CD4-positive, CD25-positive, alpha-beta regulatory T cell (primary cell): ENCODE results near the gene RYR3. TPM values are rescaled to one million over a fixed set of nuclear protein-coding genes. Genes with fewer than 3 reads are reported as not detected.

ENCODE experiments used
- ATAC-seq, 2 donors: fragments of 150-1000 bp; cut with Tn5 transposase; one replicate each; pipeline ENCODE4 v1.10.0; 2021; ENCODE audit warnings: low read depth in 2 of 2, moderate number of reproducible peaks in 2 of 2, moderate library complexity in 1 of 2
- DNase-seq, 3 donors: peaks; one replicate each; pipeline versions ENCODE4 v3.0.0 to v3.0.0-alpha.2; 2012 to 2022; ENCODE audit warnings: mixed read lengths in 1 of 3
- H3K27ac ChIP-seq: one replicate; pipeline ENCODE4 v1.7.0; 2013; ENCODE audit warnings: mild to moderate bottlenecking, low read length; ENCODE audit not compliant: insufficient read depth, poor library complexity, severe bottlenecking
- H3K27me3 ChIP-seq: one replicate; pipeline ENCODE4 v1.7.0; 2013; ENCODE audit warnings: low read length; ENCODE audit not compliant: control insufficient read depth, insufficient read depth
- H3K36me3 ChIP-seq: one replicate; pipeline ENCODE4 v1.7.0; 2013; ENCODE audit warnings: mild to moderate bottlenecking, low read length, moderate library complexity; ENCODE audit not compliant: control insufficient read depth, insufficient read depth
- H3K4me1 ChIP-seq: 2 replicates; pipeline ENCODE4 v1.7.0; 2013; ENCODE audit warnings: mild to moderate bottlenecking, low read length; ENCODE audit not compliant: insufficient read depth, control insufficient read depth, poor library complexity, severe bottlenecking
- H3K4me3 ChIP-seq: one replicate; pipeline ENCODE4 v1.7.0; 2013; ENCODE audit warnings: low read depth, mild to moderate bottlenecking, low read length, moderate library complexity
- H3K9me3 ChIP-seq, 2 experiments: 1 replicate in 1 of 2; 2 replicates in 1 of 2; pipeline ENCODE4 v1.7.0; 2013; ENCODE audit warnings: low read length in 2 of 2, mild to moderate bottlenecking in 1 of 2, moderate library complexity in 1 of 2; ENCODE audit not compliant: control insufficient read depth in 2 of 2
- H3K27ac Mint-ChIP-seq, 3 donors: one replicate each; pipeline ENCODE4 v1.8.0; 2020 to 2022; ENCODE audit warnings: mild to moderate bottlenecking in 3 of 3, mixed read lengths in 3 of 3, moderate library complexity in 2 of 3
- H3K27me3 Mint-ChIP-seq: one replicate; pipeline ENCODE4 v1.8.0; 2022; ENCODE audit warnings: mild to moderate bottlenecking, mixed read lengths
- H3K36me3 Mint-ChIP-seq: one replicate; pipeline ENCODE4 v1.8.0; 2020; ENCODE audit warnings: mixed read lengths
- H3K4me1 Mint-ChIP-seq, 4 donors: one replicate each; pipeline ENCODE4 v1.8.0; 2020 to 2022; ENCODE audit warnings: mixed read lengths in 4 of 4, mild to moderate bottlenecking in 1 of 4
- H3K4me3 Mint-ChIP-seq, 4 donors: one replicate each; pipeline ENCODE4 v1.8.0; 2020 to 2022; ENCODE audit warnings: mild to moderate bottlenecking in 4 of 4, mixed read lengths in 4 of 4, moderate library complexity in 3 of 4
- H3K9me3 Mint-ChIP-seq, 7 donors: one replicate each; pipeline ENCODE4 v1.8.0; 2020 to 2022; ENCODE audit warnings: mixed read lengths in 7 of 7, mild to moderate bottlenecking in 3 of 7, moderate library complexity in 2 of 7
- polyA plus RNA-seq, 4 donors: library from polyadenylated mRNA; unstranded; fragments of 300-500 nt; fragmentation: Illumina TruSeq; gene quantifications; one replicate each; pipeline ENCODE4 v1.2.3, GENCODE V29; 2021
- total RNA-seq: library from RNA; stranded (reverse); gene quantifications from one replicate; pipeline ENCODE4 v1.2.3, GENCODE V29; 2022

RYR3 gene
- total and polyA plus RNA-seq, 5 donors from 2014 or later = 0.05 to 0.19 (median 0.09) TPM; not detected in 1

DNA sequence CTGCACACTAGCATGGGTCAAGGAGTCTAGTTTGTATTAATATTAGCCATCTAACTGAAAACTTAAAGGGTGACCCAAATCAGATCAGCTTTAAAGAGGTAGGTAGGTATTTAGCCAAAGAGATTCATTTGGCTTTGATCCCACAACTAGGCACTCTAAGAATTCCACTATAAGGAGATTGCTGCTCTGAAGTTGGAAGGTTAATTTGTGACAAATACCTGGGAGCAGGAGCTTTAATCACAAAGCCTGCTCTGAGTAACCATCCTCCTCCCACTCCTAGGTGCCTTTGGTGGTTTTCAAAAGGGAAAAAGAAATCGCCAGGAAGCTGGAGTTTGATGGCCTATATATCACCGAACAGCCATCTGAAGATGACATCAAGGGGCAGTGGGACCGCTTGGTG is 537.2 kb downstream of the RYR3 start:
- Histone ChIP-seq H3K9me3 (no peaks in the 10 kb centered on the region), H3K4me1 (no peaks in the 10 kb centered on the region), H3K4me3 (no peak overlapping the region), H3K36me3 (no peaks in the 10 kb centered on the region), H3K27me3 (no peaks in the 10 kb centered on the region), H3K27ac (no peak overlapping the region)
- H3K9me3 Mint-ChIP-seq = peaks cover 0 to 5% (median 0%) of the 10 kb centered on the region in 7 donors
- no peaks in the 10 kb centered on the region for H3K27me3 Mint-ChIP-seq
- H3K4me3 Mint-ChIP-seq = no peak overlapping the region
- no peaks in the 10 kb centered on the region for H3K36me3 Mint-ChIP-seq
- no peaks in the 10 kb centered on the region for H3K4me1 Mint-ChIP-seq
- no peak for ATAC-seq
- no peak for DNase-seq
- H3K27ac Mint-ChIP-seq = no peak overlapping the region

DNA sequence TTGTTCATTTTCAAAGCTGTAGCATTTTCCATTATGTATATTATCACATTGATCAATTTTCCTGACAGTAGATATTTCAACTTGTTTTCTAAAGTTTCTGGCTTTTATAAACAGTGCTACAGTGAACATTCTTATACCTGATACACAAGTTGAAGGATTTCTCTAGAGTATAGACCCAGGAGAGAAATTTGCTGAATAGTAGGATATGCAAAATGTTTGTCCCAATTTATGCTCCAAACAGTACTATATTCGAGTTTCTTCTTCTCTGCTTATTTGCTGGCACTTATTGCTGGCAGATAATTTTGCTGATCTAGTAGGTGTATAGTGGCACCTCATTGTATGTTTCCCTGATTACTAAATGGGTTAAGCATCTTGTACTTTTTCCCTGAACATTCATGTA is 540.3 kb downstream of the RYR3 start:
- Histone ChIP-seq H3K27ac (no peak overlapping the region), H3K9me3 (no peaks in the 10 kb centered on the region), H3K4me3 (no peak overlapping the region), H3K4me1 (no peaks in the 10 kb centered on the region), H3K36me3 (no peaks in the 10 kb centered on the region), H3K27me3 (no peaks in the 10 kb centered on the region)
- ATAC-seq = no peak
- no peaks in the 10 kb centered on the region for H3K27me3 Mint-ChIP-seq
- H3K27ac Mint-ChIP-seq = no peak overlapping the region
- no peak for DNase-seq
- no peaks in the 10 kb centered on the region for H3K4me1 Mint-ChIP-seq
- H3K4me3 Mint-ChIP-seq = no peak overlapping the region
- H3K9me3 Mint-ChIP-seq = peaks cover 0 to 5% (median 0%) of the 10 kb centered on the region in 7 donors
- H3K36me3 Mint-ChIP-seq = no peaks in the 10 kb centered on the region

- Mint-ChIP-seq H3K27ac (no peak overlapping the region), H3K36me3 (no peaks in the 10 kb centered on the region), H3K4me1 (no peaks in the 10 kb centered on the region), H3K9me3 (no peaks in the 10 kb centered on the region), H3K27me3 (no peaks in the 10 kb centered on the region), H3K4me3 (no peak overlapping the region)
- H3K4me1 ChIP-seq = no peaks in the 10 kb centered on the region
- no peaks in the 10 kb centered on the region for H3K9me3 ChIP-seq
- ATAC-seq (no peak), DNase-seq (no peak)
- H3K4me3 ChIP-seq = no peak overlapping the region
- no peak overlapping the region for H3K27ac ChIP-seq
- no peaks in the 10 kb centered on the region for H3K27me3 ChIP-seq
- no peaks in the 10 kb centered on the region for H3K36me3 ChIP-seq
Measured at GRCh38 chr15:33852094-33852493, 541.3 kb downstream of the RYR3 start.

DNA sequence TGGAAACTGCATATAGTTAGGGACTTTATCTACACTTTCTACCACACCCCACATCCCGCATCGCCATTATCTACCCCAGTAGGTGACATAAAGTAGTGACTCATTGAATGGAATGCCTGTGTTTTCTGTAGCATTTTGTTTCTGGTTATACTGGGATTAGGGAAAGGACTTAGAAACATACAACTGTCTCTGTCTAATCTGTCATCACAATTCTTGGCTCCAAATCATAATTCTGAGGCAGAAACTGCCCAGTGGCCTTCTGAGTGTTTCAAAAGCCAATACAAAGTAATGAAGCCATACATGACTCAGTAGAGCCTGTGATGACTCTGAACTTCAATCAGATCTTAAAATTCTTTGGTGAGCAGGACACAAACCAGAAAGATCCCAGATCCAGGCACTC is 541.8 kb downstream of the RYR3 start:
- Histone ChIP-seq H3K4me1 (no peaks in the 10 kb centered on the region), H3K4me3 (no peak overlapping the region), H3K27me3 (no peaks in the 10 kb centered on the region), H3K27ac (no peak overlapping the region), H3K36me3 (no peaks in the 10 kb centered on the region), H3K9me3 (no peaks in the 10 kb centered on the region)
- Mint-ChIP-seq H3K27me3 (no peaks in the 10 kb centered on the region), H3K4me1 (no peaks in the 10 kb centered on the region), H3K36me3 (peaks cover 2% of the 10 kb centered on the region), H3K9me3 (peaks cover 0 to 2% (median 0%) of the 10 kb centered on the region in 7 donors), H3K4me3 (no peak overlapping the region), H3K27ac (no peak overlapping the region)
- no peak for DNase-seq
- ATAC-seq = no peak

DNA sequence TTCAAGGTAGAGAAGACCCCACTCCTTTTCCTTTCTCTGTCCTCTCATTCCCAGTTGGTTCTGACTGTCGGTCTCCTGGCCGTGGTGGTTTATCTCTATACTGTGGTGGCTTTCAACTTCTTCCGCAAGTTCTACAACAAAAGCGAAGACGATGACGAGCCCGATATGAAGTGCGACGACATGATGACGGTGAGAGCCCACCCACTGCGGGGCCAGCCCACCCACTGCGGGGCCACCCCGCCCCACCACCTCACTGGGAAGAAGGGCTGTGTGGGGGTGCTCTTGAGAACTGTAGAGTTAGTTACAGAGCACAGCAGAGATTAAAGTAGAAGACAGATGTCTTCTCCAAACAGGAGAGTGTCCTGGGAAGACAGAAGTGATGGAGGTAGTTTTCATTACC is 547.0 kb downstream of the RYR3 start:
- Mint-ChIP-seq H3K4me3 (no peak overlapping the region), H3K4me1 (no peaks in the 10 kb centered on the region), H3K27ac (no peak overlapping the region), H3K27me3 (no peaks in the 10 kb centered on the region), H3K9me3 (peaks cover 0 to 2% (median 0%) of the 10 kb centered on the region in 7 donors), H3K36me3 (peaks cover 19% of the 10 kb centered on the region)
- Histone ChIP-seq H3K27me3 (no peaks in the 10 kb centered on the region), H3K27ac (no peak overlapping the region), H3K4me3 (no peak overlapping the region), H3K9me3 (no peaks in the 10 kb centered on the region), H3K4me1 (no peaks in the 10 kb centered on the region), H3K36me3 (no peaks in the 10 kb centered on the region)
- DNase-seq (no peak), ATAC-seq (no peak)

GRCh38 chr15:33858836-33859235 is 548.1 kb downstream of the RYR3 start:
- H3K9me3 Mint-ChIP-seq = peaks cover 0 to 2% (median 0%) of the 10 kb centered on the region in 7 donors
- Histone ChIP-seq H3K27me3 (no peaks in the 10 kb centered on the region), H3K9me3 (no peaks in the 10 kb centered on the region), H3K36me3 (no peaks in the 10 kb centered on the region), H3K4me3 (no peak overlapping the region), H3K4me1 (no peaks in the 10 kb centered on the region), H3K27ac (no peak overlapping the region)
- no peaks in the 10 kb centered on the region for H3K27me3 Mint-ChIP-seq
- no peaks in the 10 kb centered on the region for H3K4me1 Mint-ChIP-seq
- no peak for DNase-seq
- H3K36me3 Mint-ChIP-seq = peaks cover 26% of the 10 kb centered on the region
- H3K27ac Mint-ChIP-seq = no peak overlapping the region
- ATAC-seq = no peak
- H3K4me3 Mint-ChIP-seq = no peak overlapping the region

GRCh38 chr15:33859992-33860545 is 549.3 kb downstream of the RYR3 start:
- Mint-ChIP-seq H3K27me3 (no peaks in the 10 kb centered on the region), H3K4me1 (no peaks in the 10 kb centered on the region), H3K36me3 (peaks cover 35% of the 10 kb centered on the region), H3K27ac (peak overlapping the region in 1 of 3 donors; percentile 7), H3K9me3 (peaks cover 0 to 2% (median 0%) of the 10 kb centered on the region in 7 donors), H3K4me3 (no peak overlapping the region)
- Histone ChIP-seq H3K4me3 (no peak overlapping the region), H3K9me3 (no peaks in the 10 kb centered on the region), H3K27me3 (no peaks in the 10 kb centered on the region), H3K27ac (no peak overlapping the region), H3K4me1 (no peaks in the 10 kb centered on the region), H3K36me3 (no peaks in the 10 kb centered on the region)
- DNase-seq (no peak), ATAC-seq (no peak)

- ATAC-seq (no peak), DNase-seq (no peak)
- no peak overlapping the region for H3K4me3 ChIP-seq
- H3K9me3 Mint-ChIP-seq = peaks cover 0 to 2% (median 0%) of the 10 kb centered on the region in 7 donors
- no peaks in the 10 kb centered on the region for H3K27me3 ChIP-seq
- no peaks in the 10 kb centered on the region for H3K27me3 Mint-ChIP-seq
- no peak overlapping the region for H3K27ac ChIP-seq
- peaks cover 39% of the 10 kb centered on the region for H3K36me3 Mint-ChIP-seq
- H3K4me1 Mint-ChIP-seq = no peaks in the 10 kb centered on the region
- no peak overlapping the region for H3K4me3 Mint-ChIP-seq
- no peaks in the 10 kb centered on the region for H3K4me1 ChIP-seq
- H3K9me3 ChIP-seq = no peaks in the 10 kb centered on the region
- H3K27ac Mint-ChIP-seq = no peak overlapping the region
- peaks cover 5% of the 10 kb centered on the region for H3K36me3 ChIP-seq
Measured at GRCh38 chr15:33860754-33861153, 550.0 kb downstream of the RYR3 start.
